Stimulated activated CD4-positive, alpha-beta T cell treated with anti-CD3 and anti-CD28 coated beads, Interleukin-4, amount 100 ng/mL, for 48 hours (primary cell): ENCODE results near the gene PPFIBP2.
"Not testable (repeated sequence)": the region's sequence is repeated elsewhere in the genome, so short reads cannot be mapped to it uniquely, and the experiment has no call there.

Experiments used
- DNase-seq, 2 donors: peaks; one replicate each; pipeline ENCODE4 v3.0.0-alpha.2; 2020; ENCODE audit warnings: low read depth in 2 of 2

Gene PPFIBP2

DNA sequence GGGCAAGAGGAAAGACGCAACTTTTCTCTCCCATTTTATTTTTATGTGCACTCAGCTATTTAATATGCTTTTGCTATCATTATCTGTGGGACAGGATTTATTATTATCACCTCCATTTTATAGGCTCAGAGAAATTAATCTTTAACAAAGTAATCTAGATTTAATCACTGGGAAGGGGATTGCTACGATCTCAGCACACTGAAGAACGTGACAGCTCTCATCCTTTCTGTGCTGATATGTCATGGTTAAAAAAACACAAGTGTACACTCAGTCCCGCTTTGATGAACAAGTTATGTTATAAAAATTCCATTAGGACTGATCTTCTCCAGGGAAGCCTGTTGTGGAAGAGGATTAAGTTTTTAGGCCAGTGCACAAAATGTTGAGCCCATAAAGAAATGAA is 121.9 kb downstream of the PPFIBP2 start:
- no peak for DNase-seq

DNA sequence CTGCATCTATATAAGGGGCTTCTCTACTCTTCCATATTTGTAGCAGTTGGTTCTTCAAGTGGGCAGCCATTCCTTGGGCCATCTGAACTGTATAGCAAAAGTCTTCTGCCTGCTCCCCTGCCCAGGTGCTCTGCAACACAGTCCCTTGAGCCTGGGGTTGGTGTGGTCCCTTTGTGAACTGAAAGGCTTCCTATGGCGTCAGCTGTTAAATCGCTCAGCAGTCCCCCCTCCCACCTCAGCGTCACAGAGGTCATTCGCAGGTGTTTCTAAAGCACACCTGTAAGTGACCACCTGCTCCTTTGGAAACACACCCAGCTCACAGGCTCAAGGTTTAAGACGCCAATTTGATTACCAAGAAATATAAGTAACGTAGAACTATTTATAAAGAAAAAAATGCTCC is 122.6 kb downstream of the PPFIBP2 start:
- no peak for DNase-seq

DNA sequence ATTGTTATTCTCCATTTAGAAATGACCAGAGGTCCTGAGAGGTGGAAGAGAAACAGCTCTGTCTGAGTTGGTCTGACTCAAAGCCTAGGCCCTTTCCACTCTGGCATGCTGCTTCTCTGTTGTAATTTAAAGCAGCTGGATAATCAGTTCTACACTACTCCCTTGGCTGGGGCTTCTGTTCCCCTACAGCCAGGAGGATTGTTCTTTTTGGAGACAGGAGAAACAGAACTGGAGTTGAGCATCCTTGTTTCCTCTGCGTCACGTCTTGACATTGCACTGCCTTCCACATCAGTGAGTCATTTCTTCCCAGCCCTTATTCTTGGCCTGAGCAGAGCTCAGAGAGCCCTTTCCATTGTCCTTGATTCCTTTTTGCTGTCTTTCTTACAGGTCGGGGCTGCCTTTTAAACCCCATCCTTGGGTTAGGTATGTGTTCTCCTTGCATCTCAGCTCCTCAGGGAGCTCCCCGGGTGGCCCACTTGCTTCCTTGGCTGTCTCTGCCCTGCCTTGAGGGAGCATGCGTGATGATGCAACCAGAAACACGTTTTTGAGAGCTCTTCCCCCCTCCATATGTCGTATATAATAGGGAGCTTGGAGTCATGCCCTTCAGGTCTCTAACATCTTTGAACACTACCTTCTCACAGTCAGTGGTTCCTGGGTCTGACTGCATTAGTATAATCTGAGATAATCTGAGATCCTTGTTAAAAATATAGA is 123.8 kb downstream of the PPFIBP2 start:
- DNase-seq = no peak

DNA sequence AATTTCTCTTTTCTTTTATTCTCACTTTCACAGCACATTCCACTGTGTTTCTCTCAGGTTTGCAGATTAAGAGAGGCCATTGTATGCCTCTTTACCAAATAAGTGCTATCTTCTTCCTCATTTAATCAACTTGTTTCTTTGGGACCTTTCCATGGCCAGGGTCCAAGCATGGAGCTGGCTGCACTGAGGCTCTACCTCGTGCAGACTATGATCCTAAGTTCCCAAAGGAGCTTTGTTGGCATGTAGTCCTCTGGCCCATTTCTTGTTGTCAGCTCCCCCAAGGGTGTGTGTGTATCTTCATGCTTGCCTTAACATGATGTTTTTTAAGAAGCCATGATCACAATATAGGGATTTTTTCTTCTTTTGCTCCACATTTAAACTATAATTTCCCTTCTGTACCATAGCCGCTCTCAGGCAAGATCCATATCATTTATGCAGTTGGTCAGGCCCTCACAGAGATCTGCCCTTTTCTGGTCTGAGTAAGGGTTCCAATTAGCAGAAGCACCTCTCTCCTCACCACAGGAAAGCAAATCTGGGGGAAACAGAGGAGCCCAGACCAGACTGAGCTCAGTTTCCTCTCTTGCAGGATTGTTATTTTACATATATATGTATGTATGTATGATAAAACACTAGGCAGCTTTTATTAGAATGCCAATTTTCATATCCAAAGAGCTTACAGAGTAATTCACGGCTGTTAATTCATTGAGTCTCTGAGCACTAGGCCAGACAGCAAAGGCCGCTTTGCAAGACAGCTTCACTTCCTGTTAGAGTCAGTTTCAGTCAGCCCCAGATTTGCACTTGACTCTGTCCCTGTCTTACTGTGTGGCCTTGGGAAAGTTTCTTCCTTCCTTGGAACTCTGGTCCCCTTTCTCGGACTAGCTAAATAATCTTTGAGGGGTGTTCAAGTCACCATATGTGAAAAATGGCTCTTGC is 125.2 kb downstream of the PPFIBP2 start:
- DNase-seq = no peak

DNA sequence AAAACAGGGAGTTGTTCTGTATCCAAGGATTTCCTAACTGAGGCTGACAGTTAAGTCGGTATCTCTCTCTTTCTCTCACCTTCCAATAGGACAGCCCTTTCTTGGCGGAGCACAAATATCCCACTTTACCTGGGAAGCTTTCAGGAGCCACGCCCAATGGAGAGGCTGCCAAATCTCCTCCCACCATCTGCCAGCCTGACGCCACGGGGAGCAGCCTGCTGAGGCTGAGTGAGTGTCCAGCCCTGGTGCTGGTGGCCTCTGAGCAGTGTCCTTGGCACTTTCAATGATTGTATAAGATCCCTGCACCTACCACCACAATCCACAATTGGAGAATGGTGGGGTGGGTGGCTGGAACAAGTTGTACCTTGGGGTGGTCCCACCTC is 125.8 kb downstream of the PPFIBP2 start:
- DNase-seq = no peak

DNA sequence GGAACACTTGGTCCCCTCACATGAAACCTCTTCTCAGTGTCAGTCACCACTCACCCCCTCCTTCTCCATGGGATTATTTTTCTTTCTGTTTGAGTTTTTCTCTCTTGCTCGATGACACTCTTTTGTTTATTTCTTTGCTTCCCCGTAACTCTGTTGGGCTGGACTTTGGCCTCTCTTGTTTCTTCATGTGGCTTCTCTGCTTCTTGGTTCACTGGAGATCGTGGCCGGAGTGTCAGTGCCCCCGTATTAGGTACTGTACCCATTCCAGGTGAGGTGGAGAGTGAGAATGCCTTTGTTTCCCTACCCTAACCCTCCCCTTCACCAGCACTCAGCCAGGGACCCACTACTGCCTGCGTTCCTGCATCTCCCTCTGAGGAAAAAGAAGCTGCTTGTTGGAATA is 127.0 kb downstream of the PPFIBP2 start:
- no peak for DNase-seq

DNA sequence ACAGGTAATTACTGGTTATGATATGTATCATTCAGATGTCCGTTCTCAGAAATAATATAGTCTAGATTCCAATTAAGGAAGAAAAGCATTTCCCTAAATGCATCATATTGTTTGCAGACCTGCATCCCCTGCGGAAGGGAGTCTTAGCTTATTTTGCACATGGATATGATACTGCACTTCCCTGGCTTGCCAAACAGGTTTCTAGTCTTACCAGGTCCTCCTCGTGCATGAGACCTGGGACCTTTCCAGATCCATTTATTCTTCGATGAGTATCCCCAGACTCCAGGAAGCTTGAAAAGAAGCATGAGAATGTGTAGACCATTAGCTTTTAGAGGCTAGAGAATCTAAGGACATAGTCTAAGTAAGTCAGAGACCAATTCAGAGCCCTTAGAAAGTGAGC is 128.9 kb downstream of the PPFIBP2 start:
- DNase-seq = no peak

DNA sequence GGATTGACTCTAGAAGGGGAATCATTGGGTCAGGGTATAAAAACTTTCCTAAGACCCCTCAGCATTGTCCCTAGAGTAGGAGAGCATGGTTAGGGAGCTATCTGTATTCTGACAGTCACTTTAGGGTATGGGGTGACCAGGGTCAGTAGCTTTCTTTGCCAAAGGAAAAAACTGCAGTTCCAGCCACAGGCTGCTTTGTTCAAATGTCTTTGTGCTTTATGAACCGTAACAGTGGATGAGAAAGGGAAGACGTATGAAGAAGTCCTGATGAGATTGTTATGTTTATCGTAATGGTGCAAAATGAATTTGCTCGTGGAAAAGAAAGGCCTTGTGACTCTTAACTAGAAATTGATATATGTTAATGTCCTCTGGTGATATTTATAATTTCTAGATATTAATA is 129.5 kb downstream of the PPFIBP2 start:
- DNase-seq = no peak

DNA sequence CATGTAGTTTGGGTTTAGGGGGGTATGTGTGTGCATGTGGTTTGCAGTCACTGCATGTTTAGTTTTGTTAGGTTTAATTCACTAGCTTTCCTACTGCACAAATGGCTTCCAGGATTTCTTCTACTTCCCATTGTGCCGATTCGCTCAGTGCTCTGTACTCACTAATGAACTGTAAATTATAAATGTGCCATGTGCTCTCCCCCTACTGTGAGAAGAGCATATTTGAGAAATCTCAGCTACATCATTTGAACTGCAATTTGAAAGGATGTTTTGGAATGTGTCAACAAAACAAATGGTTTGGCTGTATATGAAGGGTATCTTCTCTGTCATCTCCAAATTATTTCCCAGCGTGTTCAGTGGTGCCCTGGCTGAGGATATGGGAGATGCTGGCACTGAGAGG is 131.4 kb downstream of the PPFIBP2 start:
- DNase-seq = no peak

DNA sequence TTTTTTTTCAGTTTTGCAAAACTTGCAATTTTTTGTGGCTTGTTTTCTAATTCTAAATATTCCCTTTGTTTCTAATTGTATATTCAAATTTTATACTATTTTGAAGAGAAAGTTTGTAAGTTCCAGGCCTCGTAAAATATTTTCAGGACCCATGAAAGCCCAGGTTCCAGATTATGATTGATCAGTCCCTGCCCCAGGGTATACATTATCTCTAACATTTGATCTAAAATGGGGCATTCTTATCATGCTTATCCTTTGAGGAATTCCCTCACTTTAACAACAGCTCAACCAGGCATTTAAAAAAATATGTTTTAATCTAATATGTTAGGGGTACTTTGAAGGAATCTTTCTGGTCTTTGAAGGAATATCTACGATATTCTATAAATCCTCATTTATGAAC is 133.1 kb downstream of the PPFIBP2 start:
- no peak for DNase-seq

DNA sequence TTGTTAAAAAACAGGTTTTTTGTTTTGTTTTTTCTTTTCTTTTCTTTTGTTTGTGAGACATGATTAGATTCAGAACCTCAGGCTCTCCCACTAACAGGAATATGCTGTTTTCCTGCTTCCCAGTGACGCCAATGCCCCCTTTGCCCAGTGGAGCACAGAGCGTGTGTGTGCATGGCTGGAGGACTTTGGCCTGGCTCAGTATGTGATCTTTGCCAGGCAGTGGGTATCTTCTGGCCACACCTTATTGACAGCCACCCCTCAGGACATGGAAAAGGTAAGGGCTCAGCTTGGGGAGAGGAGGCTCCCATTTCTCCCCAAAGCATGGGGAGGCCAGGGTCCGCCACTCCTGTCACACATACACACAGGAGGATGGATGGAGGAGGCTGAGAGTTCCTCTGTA is 134.5 kb downstream of the PPFIBP2 start:
- DNase-seq = no peak

DNA sequence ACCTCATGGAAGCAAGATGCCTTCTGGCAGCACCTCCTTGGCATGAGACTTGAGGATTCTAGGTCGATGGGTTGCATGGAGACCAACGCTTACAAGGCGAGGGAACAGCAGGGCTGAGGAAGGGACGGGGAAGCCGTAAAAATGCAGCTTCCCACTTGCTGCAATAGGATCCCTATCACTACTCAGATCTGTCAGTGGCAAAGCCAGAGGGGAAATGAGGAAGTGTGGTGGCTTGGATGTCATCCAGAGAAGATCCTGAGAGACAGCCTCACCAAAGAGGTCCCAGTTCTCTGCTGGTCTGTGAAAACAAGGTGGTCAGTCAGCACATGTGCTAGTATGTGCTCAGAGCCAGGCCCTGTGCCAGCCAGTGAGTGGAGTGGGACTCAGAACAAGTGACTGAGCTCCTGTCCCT is 137.3 kb downstream of the PPFIBP2 start:
- no peak for DNase-seq

DNA sequence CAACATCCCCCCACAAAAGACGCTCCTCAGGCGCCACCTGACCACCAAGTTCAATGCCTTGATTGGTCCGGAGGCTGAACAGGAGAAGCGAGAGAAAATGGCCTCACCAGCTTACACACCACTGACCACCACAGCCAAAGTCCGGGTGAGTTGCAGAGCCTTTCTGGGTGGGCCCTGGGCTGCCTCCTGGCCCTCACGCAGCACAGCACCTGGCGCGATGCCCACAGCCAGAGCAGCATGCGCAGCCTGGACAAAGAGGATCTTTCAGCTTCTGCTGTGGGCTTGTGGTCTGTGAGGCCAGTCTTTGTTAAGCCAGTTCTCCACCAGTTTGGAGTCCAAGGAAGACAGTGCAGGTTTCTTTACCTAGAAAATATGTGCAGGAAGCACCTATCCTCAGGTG is 137.9 kb downstream of the PPFIBP2 start:
- no peak for DNase-seq

DNA sequence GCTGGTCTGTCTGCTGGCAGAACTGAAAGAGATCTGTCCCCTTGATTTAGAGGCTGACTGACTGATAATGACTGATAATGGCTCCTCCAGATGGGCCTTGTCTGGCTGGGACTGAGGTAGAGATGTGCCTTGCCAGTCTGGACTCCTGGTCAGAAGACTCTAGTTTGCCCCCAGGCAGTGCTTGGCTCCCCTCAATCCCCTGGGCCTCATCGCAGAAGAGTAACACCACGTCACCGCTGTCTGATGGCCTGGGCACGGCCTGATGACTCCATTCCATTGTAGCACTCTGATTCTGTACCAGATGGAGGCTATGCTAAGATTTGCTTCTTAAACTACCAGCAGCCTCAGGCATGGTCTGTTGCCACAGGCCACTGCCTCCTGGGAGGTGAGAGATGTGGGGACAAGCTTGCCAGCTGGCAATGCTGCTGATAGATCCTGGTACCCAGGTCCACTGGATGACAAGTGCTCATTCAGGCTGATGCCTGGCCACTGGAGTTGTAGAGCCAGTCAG is 140.5 kb downstream of the PPFIBP2 start:
- DNase-seq = no peak

DNA sequence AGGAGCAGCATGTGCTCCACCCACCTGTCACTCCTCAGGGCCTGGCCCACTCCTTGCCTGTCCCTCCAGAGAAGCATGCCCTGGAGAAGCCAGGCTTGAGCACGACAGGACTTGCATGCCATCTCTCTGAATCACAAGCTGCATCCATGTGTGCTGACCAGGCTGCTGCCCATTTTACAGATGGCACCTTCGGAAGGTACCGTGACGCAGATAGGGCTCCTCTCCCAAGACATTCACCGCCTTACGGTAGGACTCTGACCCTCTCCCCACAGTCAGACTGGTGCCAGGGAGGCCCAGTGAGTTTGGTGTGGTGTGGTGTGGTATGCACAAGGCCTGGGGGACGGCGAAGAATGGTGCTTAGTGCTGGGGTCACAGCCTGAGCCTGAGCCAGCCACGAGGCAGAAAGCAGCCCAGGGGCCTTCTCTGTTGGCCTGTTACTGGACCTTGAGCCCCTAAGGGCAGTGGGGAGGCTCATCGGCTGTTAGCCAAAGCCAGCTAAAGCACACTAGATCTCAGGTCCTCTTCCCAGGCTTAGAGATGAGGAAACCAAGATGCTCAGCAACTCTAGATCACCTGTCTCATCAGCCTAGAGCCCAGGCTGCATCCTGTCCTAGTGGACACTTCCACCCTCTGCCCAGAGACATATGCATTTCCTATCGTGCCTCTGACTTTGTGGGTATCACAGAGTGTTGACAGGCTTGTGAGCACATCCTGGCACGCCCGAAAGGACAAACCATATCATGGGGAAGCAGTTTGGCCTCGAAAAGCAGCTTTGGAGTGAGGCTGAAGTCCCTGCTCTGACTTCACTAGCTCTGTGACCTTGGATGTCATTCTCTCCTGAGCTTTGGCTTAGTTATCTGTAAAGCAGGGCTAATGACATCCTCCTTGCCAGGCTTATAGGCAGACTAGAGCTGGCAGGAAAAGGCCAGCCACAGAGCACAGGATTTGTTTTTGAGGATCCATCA is 141.7 kb downstream of the PPFIBP2 start:
- no peak for DNase-seq

DNA sequence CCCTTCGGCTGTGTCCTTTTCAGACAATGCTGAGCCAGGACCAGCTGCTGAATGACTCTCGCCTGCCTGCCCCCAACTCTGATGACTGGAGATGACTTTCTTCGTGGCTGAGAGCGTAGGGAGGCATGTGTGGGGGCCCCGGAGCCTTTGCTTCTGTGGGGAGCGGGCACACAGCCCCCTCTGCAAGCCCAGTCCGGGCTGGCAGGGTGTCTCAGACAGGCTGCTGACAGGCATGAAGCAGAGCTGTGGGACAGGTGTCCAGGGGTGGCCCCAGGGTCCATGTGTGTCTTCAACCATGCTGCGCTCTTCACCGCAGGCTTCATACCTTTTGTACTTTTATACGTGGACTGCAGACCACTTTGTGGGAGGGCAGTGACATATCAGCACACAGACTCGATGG is 142.9 kb downstream of the PPFIBP2 start:
- DNase-seq = no peak

DNA sequence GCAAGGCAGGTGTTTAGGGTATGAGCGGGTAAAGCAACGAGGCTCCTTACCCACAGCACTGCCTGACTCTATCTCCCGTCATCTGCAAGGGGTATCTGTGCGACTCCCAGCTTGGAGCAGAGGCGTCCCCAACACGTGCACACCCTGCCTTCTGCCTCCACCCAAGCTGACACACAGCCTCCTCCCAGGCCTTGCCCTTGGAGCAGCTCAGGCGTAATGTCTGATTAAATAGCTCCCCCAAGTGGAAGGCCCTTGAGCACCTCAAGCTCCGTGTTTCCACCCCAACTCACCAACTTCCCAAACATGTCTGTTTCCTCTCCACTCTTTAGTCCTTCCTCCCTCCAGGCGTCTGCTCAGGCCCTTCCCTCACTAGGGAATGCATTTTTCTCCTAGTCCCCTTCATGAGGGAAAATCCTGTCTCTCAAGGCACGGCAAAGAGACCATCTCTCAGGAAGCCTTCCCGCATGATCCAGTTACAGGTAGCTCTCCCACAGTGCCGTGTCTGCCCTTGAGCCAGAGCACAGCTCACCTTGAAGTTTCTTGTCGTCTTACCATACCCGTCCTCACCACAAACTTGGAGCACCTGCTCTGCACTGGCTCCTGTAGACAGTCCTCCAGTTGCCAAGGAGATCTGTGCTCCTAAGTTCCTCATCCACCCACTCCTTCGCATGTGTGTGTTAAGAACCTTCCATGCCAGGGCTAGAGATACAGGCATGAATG is 143.7 kb downstream of the PPFIBP2 start:
- no peak for DNase-seq

DNA sequence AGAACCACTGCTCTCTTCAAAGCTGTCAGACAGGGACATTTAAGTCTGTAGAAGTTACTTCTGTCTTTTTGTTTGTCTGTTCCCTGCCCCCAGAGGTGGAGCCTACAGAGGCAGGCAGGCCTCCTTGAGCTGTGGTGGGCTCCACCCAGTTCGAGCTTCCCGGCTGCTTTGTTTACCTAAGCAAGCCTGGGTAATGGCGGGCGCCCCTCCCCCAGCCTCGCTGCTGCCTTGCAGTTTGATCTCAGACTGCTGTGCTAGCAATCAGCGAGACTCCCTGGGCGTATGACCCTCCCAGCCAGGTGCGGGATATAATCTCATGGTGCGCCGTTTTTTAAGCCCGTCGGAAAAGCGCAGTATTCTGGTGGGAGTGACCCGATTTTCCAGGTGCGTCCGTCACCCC is 149.7 kb downstream of the PPFIBP2 start:
- not testable (repeated sequence) for DNase-seq

DNA sequence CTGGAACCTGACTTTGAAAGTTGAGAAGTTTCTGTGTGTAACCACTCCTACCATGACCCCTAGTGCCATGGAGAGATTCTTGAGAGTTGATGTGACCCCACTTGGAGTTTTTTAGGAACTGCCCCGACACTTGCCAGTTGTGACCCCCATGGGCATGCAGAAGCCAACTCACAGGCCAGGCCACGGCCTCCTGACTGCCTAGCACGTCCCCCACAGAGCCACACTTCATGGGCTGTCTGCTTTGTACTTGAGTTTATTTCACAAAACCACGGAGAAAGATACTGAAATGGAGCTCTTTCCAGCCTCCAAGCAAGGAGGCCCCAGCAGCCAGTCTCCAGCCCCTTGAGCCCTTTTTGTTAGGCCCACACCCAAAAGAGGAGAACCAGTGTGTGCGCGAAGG is 151.1 kb downstream of the PPFIBP2 start:
- DNase-seq = no peak

DNA sequence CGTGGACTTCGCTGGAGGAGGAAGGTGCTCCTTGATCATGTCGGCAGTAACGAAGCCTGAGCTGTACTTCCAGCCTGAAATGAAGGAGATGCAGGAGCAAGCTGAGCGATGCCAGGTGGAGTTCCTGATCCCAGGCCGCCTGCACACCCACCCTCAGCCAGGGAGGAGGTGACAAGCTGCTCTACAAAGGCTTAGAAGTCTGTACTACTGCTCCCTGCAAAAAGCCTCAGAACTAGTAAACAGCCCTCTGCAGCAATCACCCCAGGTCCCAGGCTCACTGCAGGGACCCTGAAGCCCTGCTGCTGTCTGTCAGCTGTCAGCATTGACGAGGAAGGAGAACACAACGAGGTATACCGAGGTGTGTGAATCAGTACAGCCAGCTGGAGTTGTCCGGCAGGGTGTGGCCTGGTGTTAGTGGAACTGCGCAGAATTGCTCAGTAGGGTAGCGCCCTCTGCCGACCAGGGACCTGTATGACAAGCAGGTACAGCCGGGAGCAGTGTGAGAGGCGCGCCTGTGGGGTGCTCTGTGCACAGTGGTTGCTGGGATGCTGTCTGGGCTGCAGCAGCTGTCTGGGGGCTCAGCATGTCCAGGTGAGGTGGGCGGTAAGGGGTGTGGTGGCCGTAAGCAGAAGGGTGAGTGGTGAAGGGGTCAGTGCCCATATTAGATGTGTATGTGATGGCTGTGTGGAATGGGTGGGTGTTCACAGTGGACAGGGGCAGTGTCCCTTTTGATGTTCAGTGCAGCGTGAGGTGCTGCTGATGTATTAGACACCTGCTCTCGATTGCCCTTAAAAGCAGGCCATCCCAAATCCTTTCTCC is 151.9 kb downstream of the PPFIBP2 start:
- DNase-seq = peak; percentile 68 to 81
